ENCODE data around the gene CLN3. TPM values are rescaled to one million over a fixed set of nuclear protein-coding genes. Genes with fewer than 3 reads are reported as not detected.

The CLN3 gene
- total and polyA plus RNA-seq, 9 of the 15 experiments (the other 6 are each of a cell fraction or from before 2014, with no cell fraction given), result 2.5 to 27.1 (median 11.6) TPM

DNA sequence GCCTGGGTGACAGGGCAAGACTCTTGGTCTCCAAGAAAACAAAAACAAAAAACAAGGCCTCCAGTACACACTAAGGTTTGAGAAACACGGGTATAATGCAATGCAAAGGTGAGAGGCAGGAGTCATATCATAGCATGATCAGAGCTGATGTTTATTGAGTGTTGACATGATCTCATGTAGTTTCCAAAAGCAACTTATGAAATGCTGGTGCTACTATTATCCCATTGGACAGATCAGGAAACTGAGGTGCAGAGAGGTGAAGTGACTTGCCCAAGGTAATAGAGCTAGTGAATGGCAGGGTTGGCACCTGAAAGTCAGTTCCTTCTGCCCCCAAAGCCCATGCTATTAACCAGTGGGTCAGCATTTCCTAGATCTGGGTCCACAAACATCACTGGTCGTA lies 16.7 kb downstream of the CLN3 start:
- WGBS (ENCODE audit: insufficient coverage, low coverage, missing lambda C conversion rate), result 47% methylated on average over 2 of the region's 2 CpGs
- in situ Hi-C loops (cut with MboI) (loop anchor here (10.0 to 25.0 kb wide), 2 partner anchors 170 to 1737 kb away; no protein-coding TSS in a partner anchor), intact Hi-C loops (cut with micrococcal nuclease) (no loop called here)
- FAIRE-seq (no peak), ATAC-seq (no peak), DNase-seq (ENCODE audit: extremely low read depth in 1 of 4, low spot score in 3 of 4) (no peak)
- no peaks in the 10 kb centered on the region for H3K79me2 ChIP-seq (ENCODE audit: control insufficient read depth, insufficient read depth, low read length)
- H3K9me3 ChIP-seq (replicated peaks; ENCODE audit: control insufficient read depth, insufficient read depth, low read depth, low read length), result no peaks in the 10 kb centered on the region
- no TSS peak for BruUV-seq (replicated peaks)
- H3K9me1 ChIP-seq (ENCODE audit: control insufficient read depth, insufficient read depth, low read length), result no peaks in the 10 kb centered on the region
- TF ChIP-seq TSC22D4 (tag; IDR thresholded peaks at IDR 0.05) (no peak), BCOR (IDR thresholded peaks at IDR 0.05) (peak; percentile 33; the same call in 1 of the 2 replicates), KDM1A (IDR thresholded peaks at IDR 0.05) (0 out of 4 replicates have a peak, but pooled peaks of 1 of the 2 experiments have one; percentile 20), CCNT2 (IDR thresholded peaks at IDR 0.05; ENCODE audit: borderline replicate concordance, extremely low read depth, insufficient read length, low read depth, low read length) (no peak), CHD1 (IDR thresholded peaks at IDR 0.05; ENCODE audit: low read length) (no peak), RBM25 (IDR thresholded peaks at IDR 0.05; ENCODE audit: low read depth, low read length, severe bottlenecking) (peak; percentile 63), ADNP (tag; IDR thresholded peaks at IDR 0.05) (peak; percentile 62), BRCA1 (IDR thresholded peaks at IDR 0.05) (no peak), BRCA1 (CRISPR knock-in tag; IDR thresholded peaks at IDR 0.05) (no peak), ZNF217 (CRISPR knock-in tag; IDR thresholded peaks at IDR 0.05) (no peak), CEBPG (CRISPR knock-in tag; IDR thresholded peaks at IDR 0.05) (no peak), CEBPG (tag; conservative IDR thresholded peaks at IDR 0.05 in 1 of 2, IDR thresholded peaks at IDR 0.05 in 1 of 2) (no peak)
- H4K20me1 ChIP-seq (replicated peaks; ENCODE audit: control insufficient read depth, insufficient read depth, low read length), result no peaks in the 10 kb centered on the region
- peaks cover 22% of the 10 kb centered on the region; the same call in 1 of the 3 replicates for H3K36me3 ChIP-seq (ENCODE audit: control insufficient read depth, insufficient read depth, low read length)
- H3K9ac ChIP-seq (ENCODE audit: insufficient read depth in 1 of 2, low read depth in 2 of 2, low read length in 2 of 2), result no peak overlapping the region
- H3K27me3 ChIP-seq (ENCODE audit: control insufficient read depth in 2 of 2, insufficient read depth in 2 of 2, low read length in 2 of 2), result no peaks in the 10 kb centered on the region
- no peak overlapping the region for H3K27ac ChIP-seq (ENCODE audit: extremely low read depth, low read depth, low read length)
- ChIA-PET CTCF (ENCODE audit: low intra/inter-chr PET ratio) (no interaction called here), POLR2A (no interaction called here)
- peaks cover 0 to 3% of the 10 kb centered on the region in 2 experiments; a peak in 1 of 5 replicates for H3K4me1 ChIP-seq (replicated peaks in 1 of 2; ENCODE audit: control insufficient read depth in 2 of 2, insufficient read depth in 2 of 2, low read length in 2 of 2)
- H2AFZ ChIP-seq (ENCODE audit: low read depth, low read length), result no peak overlapping the region
- no peak overlapping the region for H3K4me3 ChIP-seq
- H3K4me2 ChIP-seq (ENCODE audit: insufficient read depth, low read length), result no peak overlapping the region
